SK-N-MC (cell line): ENCODE data around the gene LMTK3.

Experiments used
- EZH2 ChIP-seq: fragments of 200-600 bp; sonication (generic); IDR thresholded peaks from one replicate; pipeline ENCODE4 v1.6.1; 2017; ENCODE audit warnings: antibody characterized with exemption
- POLR2AphosphoS5 ChIP-seq: IDR thresholded peaks from 2 replicates; pipeline ENCODE4 v1.6.1; 2012; ENCODE audit warnings: mild to moderate bottlenecking, low read depth, low read length, borderline replicate concordance

DNA sequence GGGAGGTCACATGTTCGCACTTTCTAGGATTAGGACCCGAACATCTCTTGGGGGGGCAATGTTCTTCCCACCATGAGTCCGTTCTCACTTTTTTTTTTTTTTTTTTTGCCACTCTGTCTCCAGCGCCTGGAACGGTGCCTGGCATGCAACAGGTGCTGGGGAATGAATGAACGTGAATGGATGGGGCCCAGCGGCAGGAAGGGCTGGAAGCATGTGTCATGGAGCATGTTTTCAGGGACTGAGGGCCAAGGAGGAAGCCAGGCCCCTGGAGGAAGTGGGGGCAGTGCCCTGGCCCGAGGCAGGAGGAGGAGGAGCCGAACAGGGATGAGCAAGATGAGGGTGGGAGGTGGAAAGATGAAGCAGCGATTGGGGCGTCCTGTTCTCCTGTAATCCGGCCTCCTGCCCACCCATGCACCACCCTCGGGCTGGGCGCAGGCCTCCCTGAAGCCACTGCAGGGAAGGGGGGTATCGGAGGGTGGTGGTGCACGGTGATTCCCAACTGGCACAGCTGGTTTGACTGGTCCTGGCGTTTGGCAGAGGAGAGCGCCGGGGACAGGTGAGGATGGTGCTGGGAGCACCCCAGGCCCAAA is 31.6 kb upstream of the LMTK3 start:
- TF ChIP-seq POLR2AphosphoS5: no peak
- TF ChIP-seq EZH2: no peak
